GM13976 (cell line): ENCODE measurements around the gene UBE2K.
"Not testable (repeated sequence)": the region's sequence is repeated elsewhere in the genome, so short reads cannot be mapped to it uniquely, and the experiment has no call there.

Experiments
- DNase-seq: peaks from one replicate; pipeline ENCODE4 v3.0.0; 2012; ENCODE audit warnings: low spot score
- in situ Hi-C: fragments of 300-500 bp; cut with MboI; formaldehyde crosslinking; loops from one replicate; pipeline ENCODE4 v1.12.0; 2022; ENCODE audit warnings: low sequenced_read_pairs, mixed read lengths, inconsistent platforms; ENCODE audit not compliant: unreplicated experiment
- TF ChIP-seq, protein P1 (sequence below): IDR thresholded peaks from 2 replicates; pipeline ENCODE4 v1.5.1; 2012; ENCODE audit warnings: borderline replicate concordance, mild to moderate bottlenecking; ENCODE audit not compliant: insufficient read depth; ENCODE audit errors: extremely low read depth, missing control alignments, control extremely low read depth

Gene UBE2K

DNA sequence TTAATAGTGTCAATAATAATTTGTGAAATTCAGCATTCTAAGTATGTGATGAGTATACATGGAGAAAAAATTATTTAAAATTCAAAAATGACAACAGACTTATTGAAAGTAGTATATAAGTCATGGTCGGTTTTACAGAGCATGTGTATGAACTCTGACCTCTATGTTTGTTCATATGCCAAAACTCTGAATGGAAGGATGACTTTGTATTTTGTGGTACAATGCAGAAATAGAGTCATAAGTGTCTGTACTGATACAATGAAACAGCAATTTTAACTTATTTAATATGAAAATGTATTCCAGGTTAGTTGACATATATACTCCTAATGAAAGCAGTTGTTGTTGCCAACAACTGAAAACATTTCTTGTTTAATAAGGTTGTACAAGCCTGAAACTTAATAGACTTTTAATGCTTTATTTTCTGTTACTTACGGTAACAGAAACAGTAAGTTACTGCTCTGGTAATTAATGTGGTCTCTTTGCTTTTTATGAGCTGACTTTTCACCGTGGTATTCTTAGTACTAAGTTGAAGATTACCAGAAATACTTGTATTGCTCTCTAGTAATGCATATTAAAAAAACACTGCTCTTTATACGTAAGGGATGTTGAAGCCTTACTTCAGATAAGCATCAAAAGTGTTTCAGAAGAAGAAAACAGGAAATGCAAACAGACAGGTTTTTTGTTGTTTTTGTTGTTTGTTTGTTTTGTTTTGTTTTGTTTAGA, 1.9 kb downstream of the UBE2K start:
- DNase-seq, result no peak
- TF ChIP-seq, protein P1, sequence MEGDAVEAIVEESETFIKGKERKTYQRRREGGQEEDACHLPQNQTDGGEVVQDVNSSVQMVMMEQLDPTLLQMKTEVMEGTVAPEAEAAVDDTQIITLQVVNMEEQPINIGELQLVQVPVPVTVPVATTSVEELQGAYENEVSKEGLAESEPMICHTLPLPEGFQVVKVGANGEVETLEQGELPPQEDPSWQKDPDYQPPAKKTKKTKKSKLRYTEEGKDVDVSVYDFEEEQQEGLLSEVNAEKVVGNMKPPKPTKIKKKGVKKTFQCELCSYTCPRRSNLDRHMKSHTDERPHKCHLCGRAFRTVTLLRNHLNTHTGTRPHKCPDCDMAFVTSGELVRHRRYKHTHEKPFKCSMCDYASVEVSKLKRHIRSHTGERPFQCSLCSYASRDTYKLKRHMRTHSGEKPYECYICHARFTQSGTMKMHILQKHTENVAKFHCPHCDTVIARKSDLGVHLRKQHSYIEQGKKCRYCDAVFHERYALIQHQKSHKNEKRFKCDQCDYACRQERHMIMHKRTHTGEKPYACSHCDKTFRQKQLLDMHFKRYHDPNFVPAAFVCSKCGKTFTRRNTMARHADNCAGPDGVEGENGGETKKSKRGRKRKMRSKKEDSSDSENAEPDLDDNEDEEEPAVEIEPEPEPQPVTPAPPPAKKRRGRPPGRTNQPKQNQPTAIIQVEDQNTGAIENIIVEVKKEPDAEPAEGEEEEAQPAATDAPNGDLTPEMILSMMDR, result no peak
- in situ Hi-C loops, result loop anchor here (10.0 kb wide), 1 partner anchor 275 kb away; the partner anchor contains the start of gene PDS5A

- in situ Hi-C loops, result no loop called here
- TF ChIP-seq, protein P1, result no peak
- DNase-seq, result no peak
Observed at GRCh38 chr4:39700554-39700953, 2.6 kb downstream of the UBE2K start.

- in situ Hi-C loops, result no loop called here
- TF ChIP-seq, protein P1, result no peak
- no peak for DNase-seq
Observed at GRCh38 chr4:39702716-39703115, 4.8 kb downstream of the UBE2K start.

DNA sequence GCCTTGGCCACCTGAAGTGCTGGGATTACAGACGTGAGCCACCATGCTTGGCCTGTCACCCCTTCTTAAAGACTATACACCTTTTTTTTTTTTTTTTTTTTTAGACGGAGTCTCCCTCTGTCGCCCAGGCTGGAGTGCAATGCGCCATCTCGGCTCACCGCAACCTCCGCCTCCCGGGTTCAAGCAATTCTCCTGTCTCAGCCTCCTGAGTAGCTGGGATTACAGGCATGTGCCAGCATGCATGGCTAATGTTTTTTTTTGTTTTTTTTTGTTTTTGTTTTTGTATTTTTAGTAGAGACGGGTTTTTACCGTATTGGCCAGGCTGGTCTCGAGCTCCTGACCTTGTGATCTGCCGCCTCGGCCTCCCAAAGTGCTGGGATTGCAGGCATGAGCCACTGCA, 6.9 kb downstream of the UBE2K start:
- DNase-seq, in situ Hi-C loops: not testable (repeated sequence)

DNA sequence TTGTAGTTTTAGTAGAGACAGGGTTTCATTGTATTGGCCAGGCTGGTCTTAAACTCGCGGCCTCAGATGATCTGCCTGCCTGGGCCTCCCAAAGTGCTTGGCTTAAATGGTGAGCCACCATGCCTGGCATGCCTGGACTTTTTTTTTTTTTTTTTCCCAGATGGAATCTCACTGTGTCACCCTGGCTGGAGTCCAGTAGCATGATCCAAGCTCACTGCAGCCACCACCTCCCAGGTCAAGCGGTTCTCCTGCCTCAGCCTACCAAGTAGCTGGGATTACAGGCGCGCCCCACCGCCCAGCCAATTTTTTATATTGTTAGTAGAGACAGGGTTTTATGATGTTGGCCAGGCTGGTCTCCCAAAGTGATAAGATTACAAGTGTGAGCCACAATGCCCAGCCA, 8.4 kb downstream of the UBE2K start:
- in situ Hi-C loops, result no loop called here
- DNase-seq, result no peak

DNA sequence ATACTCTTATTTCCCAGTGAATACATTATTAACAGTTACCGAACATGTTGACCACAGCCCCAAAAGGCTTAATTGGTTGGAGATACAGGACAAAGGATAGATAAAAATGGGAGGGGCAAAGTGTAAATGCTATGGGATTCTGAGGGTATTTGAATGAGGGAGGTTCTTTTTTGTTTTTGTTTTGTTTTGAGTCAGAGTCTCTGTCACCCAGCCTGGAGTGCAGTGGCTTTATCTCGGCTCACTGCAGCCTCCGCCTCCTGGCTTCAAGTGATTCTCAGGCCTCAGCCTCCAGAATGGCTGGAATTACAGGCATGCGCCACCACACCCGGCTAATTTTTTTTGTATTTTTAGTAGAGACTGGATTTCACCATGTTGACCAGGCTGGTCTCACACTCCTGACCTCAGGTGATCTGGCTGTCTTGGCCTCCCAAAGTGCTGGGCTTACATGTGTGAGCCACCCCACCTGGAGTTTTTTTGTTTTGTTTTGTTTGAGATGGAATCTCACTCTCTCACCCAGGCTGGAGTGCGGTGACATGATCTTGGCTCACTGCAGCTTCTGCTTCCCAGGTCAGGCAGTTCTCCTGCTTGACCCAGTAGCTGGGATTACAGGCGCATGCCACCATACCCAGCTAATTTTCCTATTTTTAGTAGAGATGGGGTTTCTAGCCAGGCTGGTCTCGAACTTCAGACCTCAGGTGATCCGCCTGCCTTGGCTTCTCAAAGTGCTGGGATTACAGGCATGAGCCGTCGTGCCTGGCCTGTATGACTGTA, 9.0 kb downstream of the UBE2K start:
- TF ChIP-seq, protein P1, result no peak
- DNase-seq, result no peak
- in situ Hi-C loops, result no loop called here

More for the DNA sequence above, 8.4 kb downstream of the UBE2K start:
- TF ChIP-seq, protein P1, result no peak
